Left forelimb (tissue), 1 donor: ENCODE data around the gene SENP1.
"Not testable (repeated sequence)": the region's sequence is repeated elsewhere in the genome, so short reads cannot be mapped to it uniquely, and the experiment has no call there.

Source experiments
- DNase-seq: peaks from one replicate; pipeline ENCODE4 v3.0.0-alpha.2; 2018; ENCODE audit warnings: low spot score

The SENP1 gene

DNA sequence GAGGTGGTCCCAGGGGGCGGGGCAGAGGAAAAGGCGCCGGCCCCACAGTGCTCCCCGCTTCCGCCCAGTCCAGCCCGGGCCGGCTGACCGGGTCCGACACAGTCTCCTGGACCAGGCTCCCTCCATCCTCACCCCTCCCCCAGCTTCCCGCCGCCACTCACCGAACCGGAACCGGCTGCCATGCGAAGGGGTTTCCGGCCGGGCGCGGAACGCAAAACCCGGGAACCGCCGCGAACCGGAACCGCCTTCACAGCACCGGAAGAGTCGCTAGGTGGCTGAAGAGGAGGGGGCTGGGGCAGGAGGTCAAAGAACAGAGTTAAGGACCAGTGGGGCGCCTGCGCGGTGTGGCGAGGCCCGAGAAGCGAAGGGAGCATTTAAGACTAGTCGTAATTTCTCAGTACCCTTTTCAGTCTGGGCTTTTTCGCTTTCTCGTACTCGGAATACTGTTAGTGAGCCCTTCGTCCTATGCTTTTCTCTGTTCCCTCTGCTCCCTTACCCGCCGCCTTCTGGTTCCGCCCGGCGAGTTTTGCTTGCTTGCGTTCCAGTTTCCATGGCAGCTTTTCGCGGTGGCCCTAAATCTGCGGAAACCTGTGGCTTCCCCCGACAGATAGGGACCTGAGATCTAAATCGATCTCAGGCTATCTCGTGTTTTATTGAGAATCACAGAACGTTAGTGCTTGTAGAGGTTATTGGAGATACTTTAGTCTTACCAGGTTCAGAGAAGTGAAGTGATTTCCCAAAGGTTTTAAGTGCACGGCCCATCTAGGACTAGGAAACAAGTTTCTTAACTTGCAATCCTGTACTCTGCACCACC is at the start of gene SENP1:
Gene SENP1 (minus strand): TSS at position 213 of the 814 bp plus-strand sequence. CDS start 4,607 bp downstream, outside the sequence.
- peak; percentile 95 for DNase-seq

DNA sequence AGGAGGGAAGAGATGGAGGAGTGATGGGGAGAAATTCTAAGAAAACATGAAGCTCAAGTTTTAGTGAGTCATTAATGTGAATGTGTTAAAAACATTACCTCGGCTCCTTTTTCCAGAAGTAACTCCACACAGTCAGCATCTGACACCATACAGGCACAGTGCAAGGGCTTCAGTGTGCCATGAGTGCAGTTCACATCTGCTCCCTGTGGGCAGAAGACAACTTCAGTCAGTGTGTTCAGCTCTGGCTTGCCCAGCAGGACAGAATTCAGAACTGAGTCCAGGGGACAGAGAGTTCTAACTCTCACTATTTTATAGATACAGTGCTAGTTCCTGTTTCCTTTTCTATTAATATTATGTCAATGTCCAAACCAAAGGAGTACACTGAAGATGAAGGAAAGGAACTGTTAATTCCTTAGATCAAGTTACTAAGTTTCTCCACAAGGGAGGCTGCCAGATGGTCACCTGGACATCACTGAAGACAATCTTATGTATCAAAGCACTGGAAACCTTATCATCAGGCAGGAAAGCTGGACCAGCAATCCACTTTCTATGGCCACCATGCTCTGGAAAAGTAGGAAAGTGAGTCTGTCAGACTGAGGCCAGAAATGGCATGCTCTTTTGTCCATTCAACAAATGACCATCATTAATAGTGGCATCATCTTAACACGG is 45.4 kb upstream of the SENP1 start:
- no peak for DNase-seq

DNA sequence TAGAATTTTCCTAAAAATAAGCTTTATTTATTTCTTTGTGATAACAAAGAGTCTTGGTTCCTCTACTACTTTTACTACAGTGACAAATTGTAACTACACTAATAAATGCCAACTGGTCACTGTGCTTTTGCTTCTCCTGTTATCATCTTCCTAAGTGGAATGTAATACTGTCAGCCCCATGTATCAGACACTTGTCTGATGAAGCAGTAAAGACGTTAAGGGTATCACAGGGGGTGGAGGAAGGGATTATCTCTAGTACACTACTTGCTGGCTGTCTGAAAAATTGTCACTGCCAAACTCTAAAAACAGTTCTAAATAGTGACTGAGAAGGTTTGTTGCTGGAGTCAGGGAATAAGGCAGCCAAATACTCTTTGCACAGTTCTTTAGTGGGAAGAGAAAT is 40.1 kb upstream of the SENP1 start:
- no peak for DNase-seq

DNA sequence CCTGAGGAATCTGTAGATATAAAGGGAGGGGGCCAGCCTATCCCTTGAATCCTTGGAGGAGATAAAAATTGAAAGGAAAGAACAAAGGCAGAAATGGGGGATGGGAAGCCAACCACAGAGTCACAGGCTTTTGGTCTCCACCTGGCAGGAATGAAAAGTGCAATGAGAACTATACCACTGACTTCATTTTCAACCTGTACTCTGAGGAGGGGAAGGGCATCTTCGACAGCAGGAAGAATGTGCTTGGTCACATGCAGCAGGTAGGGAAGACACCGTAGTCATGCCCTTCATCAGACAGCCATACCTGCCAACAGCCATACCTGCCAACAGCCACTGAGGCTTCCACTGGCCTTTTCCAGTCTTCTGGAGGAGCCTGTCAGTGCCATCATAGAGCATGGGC is 38.0 kb upstream of the SENP1 start:
- no peak for DNase-seq

DNA sequence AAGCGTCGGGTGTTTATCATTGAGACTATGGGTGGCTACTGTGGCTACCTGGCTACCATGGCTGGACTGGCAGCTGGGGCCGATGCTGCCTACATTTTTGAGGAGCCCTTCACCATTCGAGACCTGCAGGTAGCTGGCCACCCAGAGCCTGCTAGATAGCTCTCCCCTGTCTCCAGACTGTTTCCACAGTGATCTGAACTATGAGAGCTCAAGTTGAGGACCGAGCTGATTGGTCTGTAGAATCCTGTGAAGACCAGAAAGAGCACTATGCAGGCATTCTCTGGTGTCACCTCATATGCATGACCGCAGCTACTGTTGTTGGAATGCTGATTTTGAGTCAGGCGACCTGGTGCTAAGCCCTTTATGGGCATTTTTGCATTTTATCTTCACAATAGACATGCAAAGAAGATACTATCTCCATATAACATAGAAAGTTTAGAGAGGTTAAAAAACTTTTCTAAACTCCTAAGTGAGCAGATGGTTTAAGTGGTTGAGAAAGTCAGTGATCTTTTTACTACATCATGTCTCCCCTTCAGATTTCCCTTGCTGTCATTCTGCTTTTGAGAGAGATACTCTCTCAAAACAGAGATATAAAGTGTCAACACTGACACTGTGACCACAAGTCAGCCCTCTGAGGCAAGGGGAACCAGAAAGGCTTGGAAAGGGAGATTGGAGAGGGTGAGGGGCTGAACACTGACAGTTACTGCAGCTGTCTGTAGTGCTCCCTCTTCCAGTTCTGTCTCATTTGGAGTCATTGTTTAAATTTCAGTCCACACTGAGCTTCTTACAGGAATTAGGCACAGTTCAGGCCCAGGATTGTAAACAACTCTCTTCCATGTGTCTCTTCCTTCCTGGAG is 37.2 kb upstream of the SENP1 start:
- no peak for DNase-seq

GRCh38 chr12:48135027-48135426 is 29.1 kb upstream of the SENP1 start:
- DNase-seq: no peak

DNA sequence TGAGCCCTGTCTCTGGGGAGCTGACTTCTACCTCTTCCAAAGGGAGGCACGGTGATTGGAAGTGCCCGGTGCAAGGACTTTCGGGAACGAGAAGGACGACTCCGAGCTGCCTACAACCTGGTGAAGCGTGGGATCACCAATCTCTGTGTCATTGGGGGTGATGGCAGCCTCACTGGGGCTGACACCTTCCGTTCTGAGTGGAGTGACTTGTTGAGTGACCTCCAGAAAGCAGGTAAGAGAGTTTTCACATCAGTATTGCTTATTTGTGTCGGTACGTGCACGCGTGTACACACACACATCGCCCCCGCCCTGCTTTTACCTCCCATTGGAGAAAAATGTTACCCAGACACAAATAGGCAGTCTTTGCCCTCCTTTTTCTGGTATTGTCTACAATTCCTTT is 26.9 kb upstream of the SENP1 start:
- no peak for DNase-seq

- no peak for DNase-seq
These were observed 25.6 kb upstream of the SENP1 start for GRCh38 chr12:48131517-48131916.

DNA sequence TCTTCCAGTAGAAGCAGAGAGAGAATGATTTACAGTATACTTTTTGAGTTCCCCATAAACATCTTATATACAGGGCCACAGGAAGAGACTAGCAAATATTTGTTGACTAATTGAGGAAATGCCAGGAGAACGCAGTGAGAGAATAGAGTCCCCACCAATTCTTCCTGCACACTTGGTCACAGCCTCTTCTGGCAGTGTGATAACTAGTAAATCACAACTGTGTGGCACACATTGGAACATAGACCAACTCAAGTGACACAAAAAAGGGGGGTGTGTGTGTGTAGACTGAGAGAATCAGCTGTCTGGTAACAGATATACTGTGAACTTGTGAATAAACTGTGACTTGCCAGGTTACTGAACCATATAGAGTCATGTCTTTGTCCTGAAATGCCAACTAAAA is 23.5 kb upstream of the SENP1 start:
- no peak for DNase-seq

DNA sequence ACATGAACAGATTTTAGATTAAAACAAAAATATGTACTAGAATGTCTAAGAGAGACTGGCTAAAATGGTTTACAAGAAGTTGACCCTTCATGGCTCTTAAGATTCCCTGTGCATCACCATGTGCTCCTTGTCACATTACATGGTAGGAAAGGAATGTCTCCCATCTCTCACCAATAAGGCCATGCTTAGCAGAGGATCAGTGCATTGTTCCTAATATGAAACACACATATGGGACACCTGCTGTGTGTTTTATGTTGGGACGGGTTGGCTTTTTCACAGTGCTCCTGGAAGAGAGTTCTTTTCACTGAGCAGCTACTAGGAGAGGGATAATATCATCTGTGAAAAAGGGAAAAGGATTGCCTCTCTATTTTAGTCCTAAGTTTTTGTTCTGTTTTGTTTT is 22.9 kb upstream of the SENP1 start:
- no peak for DNase-seq

DNA sequence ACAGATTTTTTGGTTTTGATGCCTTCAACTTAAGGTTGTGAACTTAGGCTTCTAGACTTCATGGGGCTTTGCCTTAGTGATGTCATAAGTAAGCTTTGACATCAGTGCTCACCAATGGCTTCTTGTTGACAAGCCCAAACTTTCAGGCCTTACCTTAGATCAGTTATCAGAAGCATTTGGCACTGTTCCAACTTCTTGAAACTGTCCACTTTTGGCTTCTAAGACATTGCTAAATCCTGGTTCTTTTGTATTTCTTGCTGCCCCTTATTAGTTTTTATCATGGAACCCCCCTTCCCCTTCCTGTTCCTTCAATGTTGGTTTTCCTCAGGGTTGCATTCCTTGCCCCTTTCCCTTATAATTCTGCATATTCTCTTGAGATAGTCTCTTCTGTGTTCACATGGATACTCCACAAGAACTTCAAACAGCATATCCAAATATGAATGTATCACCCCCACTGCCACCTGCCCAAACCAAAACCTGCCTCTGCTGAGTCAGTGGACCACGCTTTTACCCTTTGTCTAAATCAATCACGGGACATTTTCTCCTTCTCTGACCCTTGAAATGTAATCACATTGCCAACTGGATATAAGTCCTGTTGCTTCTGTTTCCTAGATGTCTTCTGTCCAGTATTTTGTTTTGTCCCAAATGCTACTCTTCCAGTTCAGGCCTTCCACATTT is 21.2 kb upstream of the SENP1 start:
- no peak for DNase-seq

DNA sequence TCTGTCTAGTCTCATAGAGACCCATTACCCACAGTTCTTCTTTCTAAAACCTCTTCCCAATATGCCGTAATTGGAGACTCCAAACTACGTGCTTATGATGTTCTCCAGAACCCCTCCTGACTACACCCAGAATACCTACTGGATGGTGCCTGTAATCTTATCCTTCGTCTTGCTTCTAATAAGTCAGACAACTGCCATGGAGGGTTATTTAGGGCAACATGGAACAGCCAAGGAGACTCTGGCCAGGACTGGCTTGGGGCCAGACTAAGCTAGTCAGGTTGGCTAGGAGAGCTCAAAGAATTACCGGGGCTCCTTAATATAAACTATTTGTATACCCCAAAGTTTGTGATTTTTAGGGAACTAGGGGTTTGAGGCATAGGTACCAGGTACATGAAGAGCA is 20.1 kb upstream of the SENP1 start:
- DNase-seq: no peak

DNA sequence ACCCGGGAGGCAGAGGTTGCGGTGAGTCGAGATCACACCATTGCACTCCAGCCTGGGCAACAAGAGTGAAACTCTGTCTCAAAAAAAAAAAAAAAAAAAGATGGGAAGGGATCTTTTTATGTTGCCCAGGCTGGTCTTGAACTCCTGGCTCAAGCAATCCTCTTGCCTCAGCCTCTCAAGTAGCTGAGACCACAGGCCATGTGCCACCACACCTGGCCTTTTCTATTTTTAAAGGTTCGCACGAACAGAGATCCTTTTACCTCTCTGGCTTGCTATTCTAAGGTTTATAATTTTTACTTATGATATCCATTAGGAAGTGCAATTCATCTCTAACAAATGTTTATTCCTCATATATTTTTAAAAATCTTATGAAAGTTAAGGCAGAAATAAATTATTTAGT is 19.7 kb upstream of the SENP1 start:
- not testable (repeated sequence) for DNase-seq

- no peak for DNase-seq
These were observed 17.3 kb upstream of the SENP1 start for GRCh38 chr12:48123169-48123568.

GRCh38 chr12:48122065-48122834 is 16.4 kb upstream of the SENP1 start:
- no peak for DNase-seq

- DNase-seq: no peak
These were observed 15.6 kb upstream of the SENP1 start for GRCh38 chr12:48121522-48121921.

DNA sequence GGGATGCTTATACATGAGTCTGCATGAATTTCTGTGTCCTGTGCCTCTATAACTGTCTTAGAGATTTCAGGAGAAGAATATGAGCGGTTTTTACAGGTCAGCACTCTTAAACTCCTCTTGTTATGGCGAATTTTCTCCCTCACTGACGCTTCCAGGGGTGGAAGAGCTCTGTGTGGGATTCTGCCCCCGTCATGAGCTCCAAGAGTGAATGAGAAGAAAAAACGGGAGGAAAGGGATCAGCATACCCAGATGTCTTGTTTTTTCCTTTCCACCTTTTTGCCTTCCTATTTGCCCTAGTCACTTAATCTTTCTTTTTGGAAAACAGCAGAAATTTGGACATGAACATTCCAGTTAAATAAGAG is 13.9 kb upstream of the SENP1 start:
- no peak for DNase-seq

GRCh38 chr12:48119078-48119833 is 13.4 kb upstream of the SENP1 start, which contains the start of gene PFKM:
PFKM (plus strand) TSS chr12:48119364; CDS start chr12:48122775, 3,411 bp downstream.
- DNase-seq: peak; percentile 87

- no peak for DNase-seq
These were observed 12.5 kb upstream of the SENP1 start for GRCh38 chr12:48118284-48118871.

DNA sequence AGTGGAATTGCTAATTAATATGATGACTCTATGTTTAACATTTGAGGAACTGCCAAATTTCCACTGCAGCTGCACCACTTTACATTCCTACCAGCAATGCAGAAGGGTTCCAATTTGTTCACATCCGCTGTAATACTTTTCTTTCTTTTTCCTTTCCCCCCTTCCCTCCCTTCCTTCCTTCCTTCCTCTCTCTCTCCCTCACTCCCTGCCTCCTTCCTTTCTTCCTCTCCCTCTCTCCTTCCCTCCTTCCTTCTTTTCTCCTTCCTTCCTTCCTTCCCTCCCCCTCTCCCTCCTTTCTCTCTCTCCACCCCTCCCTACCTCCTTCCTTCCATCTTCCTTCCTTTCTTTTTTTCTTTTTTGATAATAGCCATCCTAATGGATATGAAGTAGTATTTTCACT is 10.1 kb upstream of the SENP1 start:
- DNase-seq: no peak
